Stimulated activated CD8-positive, alpha-beta memory T cell treated with anti-CD3 and anti-CD28 coated beads, Interleukin-15, amount 100 ng/mL, for 1 hour (primary cell): Measurements from ENCODE around the gene SFSWAP.
"Not testable (repeated sequence)": the region's sequence is repeated elsewhere in the genome, so short reads cannot be mapped to it uniquely, and the experiment has no call there.

Experiments
- DNase-seq: peaks from one replicate; pipeline ENCODE4 v3.0.0-alpha.2; 2020; ENCODE audit warnings: low read depth

Gene SFSWAP

DNA sequence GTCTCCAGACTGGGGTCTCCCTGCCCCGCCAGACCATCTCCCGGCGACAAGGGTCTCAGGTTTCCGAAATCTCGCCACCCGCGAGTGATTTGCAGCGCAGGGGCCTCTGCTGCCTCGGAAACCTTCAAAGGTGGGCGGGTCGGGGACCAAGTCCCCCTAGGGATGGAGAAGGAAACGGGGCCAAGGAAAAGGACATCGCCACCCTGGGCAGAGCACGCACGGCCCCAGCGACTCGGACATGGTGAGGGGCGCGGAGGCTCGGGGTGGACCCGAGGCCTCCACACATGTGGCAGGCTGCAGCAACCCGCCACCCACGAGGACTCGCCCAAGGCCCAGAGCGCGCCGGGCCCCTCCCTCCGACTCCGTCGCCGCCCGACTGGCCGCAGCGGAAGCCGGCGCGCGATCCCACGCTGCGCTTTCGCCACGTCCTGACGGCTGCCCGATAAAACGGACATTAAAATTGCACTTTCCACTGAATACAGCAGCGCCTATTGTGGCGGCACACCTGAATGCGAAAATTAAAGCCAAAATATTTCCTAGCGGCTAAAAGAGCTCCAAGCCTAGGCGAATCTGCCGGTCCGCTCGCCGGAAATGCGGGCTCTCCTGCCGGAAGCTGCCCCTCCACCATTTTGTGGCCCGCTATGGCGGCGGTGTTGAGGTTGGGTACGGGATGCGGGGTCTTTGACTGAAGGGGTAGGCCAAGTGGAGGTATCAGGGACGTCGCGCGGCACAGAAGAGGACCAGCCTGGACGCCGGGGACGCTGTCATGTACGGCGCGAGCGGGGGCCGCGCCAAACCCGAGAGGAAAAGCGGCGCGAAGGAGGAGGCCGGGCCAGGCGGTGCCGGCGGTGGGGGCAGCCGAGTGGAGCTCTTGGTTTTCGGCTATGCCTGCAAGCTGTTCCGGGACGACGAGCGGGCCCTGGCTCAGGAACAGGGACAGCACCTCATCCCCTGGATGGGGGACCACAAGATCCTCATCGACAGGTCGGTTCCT lies at the start of gene SFSWAP:
Gene SFSWAP, plus strand, starts transcription at position 627 of the 994 bp plus-strand sequence. Its CDS starts 140 bp downstream, at position 767.
- DNase-seq = peak; percentile 59

DNA sequence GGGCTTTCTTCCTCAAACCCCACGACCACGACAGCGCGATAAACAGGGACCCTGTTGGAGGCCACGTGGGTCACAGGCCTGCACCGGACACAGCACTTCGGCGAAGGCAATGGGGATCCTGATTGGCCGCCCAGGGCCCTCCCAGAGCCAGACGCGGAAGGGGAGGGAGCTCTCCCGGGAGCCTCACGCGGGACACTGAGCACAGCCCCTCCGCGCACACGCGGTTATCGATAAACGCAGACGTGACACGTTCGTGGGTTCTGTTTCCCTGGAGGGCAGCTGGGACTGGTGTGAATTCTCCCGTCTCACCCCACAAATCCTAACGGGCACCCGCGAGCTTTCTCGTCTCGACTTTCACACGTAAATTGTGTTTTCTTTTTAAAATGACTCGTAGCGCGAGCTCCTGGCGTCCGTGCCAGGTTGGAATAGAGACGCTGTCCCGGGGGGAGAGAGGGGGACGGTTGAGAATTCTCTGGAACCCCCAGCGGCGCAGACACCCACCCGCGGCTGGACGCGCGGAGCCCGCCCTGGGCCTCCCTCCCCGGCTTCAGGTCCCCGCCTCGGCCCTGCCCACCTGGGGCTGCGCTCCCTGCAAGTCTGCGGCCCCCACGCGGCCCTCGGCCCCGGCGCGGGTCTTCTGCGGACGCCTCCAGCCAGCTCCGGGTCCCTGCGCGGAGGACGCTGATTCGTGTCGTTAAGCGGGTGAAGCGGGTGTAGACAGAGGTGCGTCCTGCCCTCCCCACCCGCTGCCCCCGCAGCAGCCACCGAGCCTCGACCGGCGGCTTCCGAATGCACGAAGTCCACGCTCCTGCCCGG lies 49.5 kb upstream of the SFSWAP start:
- not testable (repeated sequence) for DNase-seq

DNA sequence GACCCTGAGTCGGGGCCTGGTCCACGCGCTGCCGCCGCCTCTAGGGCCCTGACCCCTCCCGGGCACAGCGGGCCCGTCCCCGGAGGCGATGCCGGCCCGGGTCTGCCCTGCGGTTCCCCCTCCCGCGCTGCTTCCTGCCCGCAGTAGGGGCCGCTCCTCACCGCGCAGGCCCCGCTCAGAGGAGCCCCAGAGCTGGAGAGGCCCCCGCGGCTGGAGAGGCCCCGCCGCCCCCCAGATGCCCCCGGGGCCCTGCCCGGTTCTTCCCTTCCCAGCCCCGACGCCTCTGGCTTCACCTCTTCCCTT lies 49.0 kb upstream of the SFSWAP start:
- DNase-seq = not testable (repeated sequence)

DNA sequence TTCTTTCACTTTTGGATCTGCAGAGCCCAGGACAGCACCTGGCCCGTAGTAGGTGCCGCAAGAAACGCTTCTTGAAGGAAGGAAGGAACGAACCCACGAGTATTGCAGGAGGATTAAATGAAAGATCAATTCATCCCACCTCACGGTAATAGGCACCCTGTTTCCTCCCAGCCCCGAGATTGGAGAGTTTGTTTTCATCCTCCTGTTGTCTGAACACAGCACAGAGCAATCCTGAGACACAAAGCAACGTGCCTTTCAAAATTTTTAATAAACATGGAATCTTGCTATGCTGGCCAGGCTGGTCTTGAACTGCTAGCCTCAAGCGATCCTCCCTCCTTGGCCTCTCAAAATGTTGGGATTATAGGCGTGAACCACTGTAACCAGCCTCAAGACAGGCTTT lies 48.5 kb upstream of the SFSWAP start:
- DNase-seq = not testable (repeated sequence)

DNA sequence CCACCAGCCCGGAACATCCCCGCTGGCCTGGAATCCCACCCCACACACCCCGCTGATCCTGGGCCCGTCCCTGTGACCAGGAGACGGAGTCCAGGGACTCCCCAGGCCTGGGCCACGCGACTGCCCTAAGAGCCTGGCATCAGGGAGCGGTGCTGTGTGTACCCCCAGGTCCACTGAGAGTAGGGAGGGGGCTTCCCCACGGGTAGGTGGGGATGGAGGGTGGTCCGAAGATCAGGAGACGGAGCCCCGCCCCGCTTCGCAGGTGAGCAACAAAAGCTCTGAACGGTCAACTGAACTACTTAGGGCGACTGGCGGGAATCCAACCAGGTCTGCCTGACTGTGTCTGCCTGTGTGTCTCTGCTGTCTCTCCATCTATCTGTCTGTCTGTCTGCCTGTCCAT lies 45.2 kb upstream of the SFSWAP start:
- not testable (repeated sequence) for DNase-seq

DNA sequence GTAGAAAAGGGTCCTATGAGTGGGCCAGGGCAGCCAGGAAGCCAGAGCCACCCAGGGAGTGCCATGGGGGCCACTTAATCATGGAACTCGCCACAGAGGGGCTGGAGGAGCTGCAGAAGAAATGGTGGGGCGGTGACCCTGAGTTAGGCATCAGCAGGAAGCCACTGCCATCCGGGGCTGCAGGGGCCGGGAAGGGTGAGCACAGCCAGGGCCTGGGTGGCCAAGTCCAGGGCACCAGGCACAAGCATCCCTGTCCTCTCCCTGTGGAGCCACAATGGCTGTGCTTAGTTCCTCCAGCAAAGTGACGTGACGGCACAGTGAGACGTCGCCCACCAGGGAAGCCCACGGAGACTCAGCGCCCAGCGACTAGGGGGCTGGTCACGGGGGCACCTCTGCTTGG lies 44.4 kb upstream of the SFSWAP start:
- not testable (repeated sequence) for DNase-seq

DNA sequence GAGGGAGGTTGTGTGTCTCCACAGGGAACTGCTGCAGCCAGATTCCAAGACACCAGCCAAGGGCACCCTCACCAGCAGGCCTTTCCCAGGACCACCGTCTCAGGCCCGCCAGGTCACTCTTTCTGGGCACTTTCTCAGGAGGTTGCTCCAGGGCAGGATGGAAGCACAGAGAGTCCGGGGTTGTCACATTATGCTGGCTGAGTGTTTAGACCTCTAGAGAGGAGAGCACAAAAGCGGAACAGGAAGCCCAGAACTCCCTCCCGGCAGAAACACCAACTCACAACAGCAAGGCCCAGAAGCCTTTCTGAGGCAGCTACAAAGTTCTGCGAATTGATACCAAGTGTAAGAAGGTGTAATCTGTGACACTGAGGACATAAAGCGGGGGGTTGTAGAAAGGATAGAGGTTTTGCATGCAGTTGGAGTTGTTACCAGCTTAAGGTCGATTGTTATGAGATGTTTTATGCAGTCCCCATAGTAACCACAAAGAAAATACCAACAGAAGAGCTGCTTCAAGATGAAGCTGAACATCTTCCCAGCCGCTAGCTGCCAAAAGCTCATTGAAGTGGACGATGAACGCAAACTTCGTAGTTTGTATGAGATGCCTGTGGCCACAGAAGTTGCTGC lies 43.8 kb upstream of the SFSWAP start:
- not testable (repeated sequence) for DNase-seq

DNA sequence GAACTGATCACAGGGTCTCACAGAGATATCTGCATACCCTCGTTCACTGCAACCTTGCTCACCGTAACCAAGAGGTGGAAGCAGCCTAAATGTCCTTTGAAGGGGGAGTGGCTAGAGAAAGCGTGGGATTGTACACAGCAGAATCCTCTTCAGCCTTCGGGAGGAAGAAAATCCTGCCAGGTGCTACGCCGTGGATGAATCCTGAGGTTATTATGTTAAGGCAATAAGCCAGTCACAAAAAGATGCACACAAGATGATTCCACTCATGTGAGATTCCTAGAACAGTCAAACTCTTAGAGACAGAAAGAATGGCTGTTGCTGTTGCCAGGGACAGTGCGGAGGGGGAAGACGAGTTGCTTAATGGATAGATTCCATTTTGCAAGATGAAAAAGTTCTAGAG lies 39.6 kb upstream of the SFSWAP start:
- no peak for DNase-seq

DNA sequence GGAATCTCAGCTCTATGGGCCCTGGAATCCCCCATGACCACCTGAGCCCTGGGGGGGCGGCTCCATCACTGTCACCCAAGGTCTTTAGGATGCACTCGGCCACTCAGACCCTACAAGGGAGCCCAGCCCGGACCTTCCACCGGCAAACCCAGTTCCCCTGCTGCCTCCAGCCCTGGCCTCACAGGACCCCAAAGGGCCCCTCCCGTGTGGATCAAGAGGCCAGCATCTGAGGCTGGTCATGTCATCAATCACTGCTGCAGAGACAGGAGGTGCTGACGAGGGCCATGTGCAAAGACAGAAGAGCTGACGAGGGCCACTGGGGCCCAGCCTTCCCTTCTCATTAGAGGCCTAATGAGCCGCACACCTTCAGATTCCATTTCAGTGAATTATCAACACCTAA lies 39.0 kb upstream of the SFSWAP start:
- no peak for DNase-seq

DNA sequence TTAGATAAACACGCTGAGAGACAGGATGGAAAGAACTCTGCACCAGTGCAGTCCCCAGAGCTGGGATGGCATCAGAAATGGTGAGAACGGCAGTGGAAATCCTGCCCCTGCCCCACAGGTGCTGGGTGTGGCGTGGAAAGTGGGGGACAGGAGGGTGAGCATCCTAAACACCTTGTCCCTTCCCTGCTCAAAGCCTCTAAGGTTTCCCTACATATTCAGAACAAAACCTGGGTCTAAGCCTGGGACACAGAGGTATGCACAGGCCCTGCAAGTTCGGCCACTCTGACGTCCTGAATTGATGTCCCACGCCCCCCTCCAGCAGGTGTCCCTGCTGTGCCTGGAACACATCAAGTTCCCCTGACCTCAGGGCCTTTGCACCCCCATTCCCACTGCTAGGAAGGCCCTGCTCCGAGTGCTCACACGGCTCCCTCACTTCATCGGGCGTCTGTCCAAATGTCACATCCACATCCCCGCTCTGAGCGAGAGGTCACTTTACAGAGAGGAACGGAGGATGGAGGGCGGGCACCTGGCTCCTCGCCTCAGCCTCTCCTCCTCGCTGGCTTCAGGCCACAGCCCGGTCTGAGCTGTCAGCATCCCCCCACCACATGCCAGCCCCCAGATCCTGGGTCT lies 38.5 kb upstream of the SFSWAP start:
- DNase-seq = no peak

DNA sequence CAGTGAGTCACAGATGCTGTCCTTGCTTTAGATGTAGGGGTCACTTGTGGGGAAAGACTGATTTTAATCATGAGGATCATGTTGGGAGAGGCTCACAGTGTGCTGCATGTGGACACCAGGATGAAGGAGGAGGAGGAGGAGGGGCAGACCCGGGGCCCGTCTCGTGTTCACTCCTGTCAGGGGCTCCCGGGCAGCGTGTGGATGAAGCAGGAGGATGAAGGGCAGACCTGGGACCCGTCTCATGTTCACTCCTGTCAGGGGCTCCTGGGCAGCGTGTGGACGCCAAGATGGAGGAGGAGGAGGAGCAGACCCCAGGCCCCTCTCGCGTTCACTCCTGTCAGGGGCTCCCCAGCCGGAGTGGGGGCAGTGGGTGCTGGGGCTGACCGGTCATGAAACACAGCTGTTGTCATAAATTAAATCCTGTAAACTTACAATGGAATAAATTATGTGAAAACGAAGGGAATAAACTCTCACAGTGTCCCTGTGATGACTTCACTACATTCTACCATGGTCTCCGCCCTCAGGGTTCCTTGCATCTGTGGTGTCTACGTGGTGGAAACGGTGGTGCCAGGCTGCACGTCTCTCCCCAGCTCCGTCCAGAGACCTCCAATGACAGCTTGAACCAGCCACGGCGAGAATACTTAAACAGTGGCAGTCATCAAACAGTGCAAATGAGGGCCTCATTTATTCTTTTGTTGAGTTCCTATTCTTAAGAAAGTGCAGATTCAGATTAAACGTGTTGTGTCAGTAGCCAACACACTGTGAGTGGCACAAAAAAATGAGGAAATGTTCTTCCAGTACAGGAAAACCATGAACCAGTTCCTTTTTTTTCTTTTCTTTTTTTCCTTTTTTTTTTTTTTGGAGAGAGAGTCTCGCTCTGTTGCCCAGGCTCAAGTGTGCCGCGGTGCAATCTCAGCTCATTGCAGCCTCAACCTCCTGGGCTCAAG lies 37.7 kb upstream of the SFSWAP start:
- DNase-seq = no peak

DNA sequence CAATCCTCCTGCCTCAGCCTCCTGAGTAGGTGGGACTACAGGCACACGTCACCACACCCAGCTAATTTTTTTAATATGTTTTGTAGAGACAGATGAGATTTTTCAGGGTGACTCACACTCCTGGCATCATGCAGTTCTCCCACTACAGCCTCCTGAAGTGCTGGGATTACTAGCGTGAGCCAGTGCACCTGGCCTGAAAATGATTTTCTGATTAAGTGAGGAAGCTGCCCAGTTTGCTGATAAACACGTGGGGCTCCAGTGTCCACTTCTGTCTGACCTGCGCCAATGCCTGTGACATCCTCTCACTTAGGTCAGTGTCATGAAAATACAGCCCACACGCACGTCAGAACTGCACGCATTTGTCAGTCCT lies 37.0 kb upstream of the SFSWAP start:
- DNase-seq = no peak

DNA sequence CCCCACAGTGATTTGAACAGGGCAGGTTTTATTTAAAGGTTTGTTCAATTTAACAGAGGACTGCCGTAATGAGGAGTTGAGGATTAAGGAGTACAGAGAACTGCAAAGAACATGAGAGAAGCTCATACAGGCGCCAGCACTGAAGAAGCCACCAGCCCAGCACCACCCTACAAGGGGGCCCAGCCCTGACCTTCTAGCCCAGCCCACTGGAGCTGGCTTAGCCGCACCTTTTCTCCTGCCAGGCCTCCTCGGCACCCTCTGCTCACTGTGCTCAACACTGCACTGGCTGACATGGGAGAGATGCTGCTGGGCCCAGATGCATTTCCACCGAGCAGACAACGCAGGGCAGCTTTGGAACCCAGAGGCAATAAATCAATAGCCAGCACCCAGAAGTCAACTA lies 36.5 kb upstream of the SFSWAP start:
- DNase-seq = no peak

DNA sequence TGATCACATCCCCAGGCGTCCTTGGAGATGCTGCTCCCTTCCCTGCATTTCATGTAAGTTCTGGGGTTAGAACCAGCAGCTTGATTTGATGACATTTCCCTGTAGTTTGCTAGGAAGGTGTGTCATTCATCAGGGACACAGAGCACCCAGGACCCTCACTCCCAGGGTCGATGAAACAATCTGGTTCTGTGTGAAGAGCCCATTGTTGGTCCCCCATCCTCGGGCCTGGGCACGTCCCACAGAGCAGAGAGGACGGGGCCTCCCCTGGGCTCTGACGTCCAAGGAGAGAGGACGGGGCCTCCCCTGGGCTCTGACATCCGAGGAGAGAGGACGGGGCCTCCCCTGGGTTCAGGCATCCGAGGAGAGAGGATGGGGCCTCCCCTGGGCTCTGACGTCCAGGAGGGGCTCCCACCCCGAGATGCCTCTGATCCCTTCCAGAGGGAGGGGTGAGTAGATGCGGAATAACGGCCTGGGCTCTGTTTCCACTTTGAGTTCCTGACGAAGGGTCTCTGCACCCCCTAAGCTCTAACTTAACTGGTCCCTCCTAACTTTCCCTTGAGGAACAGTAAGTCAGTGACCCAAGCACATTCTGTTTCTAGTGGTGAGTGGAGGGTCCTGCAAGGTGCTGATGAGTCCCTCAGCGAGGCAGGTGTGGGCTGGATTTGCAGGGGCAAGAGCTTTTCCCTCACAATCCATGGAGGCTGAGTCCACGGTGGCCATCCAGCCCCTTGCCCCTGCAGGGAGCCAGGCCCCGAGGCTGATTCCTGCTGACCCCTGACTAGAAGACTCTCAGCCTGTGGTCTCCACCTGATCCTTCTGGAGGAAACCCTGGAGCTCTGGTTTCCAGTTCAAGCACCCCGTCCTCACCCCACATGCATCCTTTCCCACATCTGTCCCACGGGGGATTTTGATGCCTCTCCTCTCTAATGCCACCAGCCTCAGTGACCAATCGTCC lies 35.5 kb upstream of the SFSWAP start:
- DNase-seq = no peak

DNA sequence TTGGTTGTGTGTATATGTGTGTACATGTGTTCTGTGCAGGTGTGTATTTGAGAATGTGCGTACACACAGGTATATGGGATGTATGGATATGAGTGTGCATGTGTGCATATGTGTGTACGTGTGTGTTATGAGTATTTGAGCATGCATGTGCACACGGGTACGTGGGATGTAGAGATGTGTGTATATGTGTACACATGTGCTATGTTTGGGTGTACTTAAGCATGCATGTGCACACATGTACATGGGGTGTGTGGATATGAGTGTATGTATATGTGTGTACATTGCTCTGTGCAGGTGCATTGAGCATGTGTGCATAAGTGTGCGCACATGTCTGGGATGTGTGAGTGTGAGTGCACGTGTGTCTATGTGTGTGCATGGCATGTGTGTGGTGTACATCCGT lies 34.3 kb upstream of the SFSWAP start:
- no peak for DNase-seq

DNA sequence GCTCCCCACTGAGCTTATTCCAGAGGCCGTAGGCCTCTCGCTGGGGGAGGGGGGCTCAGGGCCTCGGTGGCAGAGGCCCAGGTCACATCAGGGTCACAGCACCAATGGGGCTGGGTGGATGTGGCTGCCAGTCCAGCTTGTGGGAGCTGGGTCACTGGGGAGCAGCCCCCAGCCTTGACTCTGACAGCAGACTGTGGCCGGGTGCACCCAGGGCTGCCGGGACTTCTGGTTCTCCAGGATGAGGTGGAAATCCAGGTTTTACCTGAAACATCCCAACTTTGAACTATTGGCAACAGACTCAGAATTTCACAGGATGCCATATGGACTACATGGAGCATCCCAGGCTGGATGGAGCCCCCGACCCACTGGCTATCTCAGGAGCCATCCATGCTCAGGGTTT lies 33.8 kb upstream of the SFSWAP start:
- not testable (repeated sequence) for DNase-seq

DNA sequence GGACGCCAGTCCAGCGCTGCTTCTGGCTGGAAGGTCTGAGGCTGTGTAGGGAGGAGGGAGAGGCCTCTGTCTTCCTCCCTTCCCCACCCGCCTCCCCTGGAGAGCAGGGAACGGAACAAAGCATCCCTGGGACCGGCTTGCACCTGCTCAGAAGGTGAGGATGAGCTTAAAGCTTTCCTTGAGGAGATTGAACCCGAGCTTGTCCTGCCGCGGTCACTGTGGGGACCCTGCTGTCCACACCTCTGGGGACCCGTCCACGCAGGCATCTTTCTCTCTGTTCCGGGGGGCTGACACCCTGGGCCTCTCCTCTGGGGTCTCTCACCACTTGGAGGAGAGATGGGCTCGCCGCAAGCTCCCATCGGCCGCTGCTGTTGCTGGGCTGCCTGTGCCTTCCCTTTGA lies 33.2 kb upstream of the SFSWAP start:
- DNase-seq = no peak

DNA sequence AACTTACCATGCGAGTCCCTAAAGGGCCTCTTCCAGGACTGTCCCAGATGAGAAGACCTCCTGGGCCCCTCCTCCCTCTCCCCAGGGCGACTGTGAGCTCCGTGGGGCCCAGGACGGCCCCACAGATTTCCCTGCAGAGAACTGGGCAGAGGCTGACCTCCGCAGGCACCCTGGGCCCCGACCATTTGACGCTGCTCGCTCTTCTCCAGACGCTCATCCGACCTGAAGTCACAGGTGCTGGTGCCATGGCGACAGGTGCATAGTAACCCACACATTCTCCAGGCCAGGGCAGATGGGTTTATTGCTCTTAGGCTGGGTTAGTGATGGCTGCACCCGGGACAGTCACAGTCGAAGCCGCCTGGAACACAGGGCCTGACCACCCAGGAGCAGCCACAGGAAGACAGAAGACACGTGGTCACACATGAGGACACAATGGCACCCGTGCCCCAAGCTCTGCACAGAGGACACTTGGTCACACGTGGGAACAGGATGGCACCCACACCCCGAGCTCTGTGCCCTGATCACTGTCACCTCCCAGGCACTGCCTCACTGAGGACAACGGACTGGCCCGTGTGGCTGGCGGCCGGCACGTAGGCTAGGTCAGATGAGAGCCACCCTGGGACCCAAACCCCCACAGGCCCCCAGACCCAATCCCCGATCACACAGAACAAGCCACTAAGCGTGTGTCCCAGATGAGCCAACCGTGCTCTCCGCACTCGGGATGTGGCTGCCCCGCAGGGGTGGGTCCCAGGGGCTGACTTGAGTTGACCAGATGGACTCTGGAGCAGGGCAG lies 32.3 kb upstream of the SFSWAP start:
- DNase-seq = not testable (repeated sequence)

DNA sequence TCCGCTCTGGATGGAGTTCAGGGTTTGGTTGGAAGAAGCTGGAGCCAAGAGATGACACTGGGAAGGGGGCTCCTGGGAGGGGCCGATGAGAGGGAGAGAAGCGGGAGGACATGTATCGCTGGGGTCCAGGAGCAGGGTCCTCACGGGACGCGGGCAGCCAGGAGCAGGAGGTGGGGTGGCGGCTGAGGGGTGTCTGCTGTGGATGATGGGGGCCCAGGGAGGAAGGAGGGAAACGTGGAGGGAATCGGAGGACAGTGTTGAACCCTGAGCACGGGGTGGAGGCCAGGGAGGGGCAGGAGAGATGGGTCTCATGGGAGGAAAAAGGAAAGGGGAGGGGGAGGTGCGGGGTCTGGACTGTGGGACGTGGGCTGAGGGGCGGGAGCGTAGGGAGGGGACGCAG lies 31.7 kb upstream of the SFSWAP start:
- DNase-seq = not testable (repeated sequence)
